Ishikawa (cell line): Measurements from ENCODE around the gene ZNF622.

Experiments
- CEBPB ChIP-seq: IDR thresholded peaks from 2 replicates; pipeline ENCODE4 v1.6.1; 2012
- CREB1 ChIP-seq: IDR thresholded peaks from 2 replicates; pipeline ENCODE4 v1.6.1; 2012; ENCODE audit warnings: low read depth
- EGR1 ChIP-seq: IDR thresholded peaks from 2 replicates; pipeline ENCODE4 v1.6.1; 2012
- EP300 ChIP-seq: IDR thresholded peaks from 2 replicates; pipeline ENCODE4 v1.6.1; 2012; ENCODE audit warnings: borderline replicate concordance
- FOXM1 ChIP-seq: IDR thresholded peaks from 2 replicates; pipeline ENCODE4 v1.6.1; 2012; ENCODE audit warnings: low read depth, borderline replicate concordance
- NFIC ChIP-seq: IDR thresholded peaks from 2 replicates; pipeline ENCODE4 v1.6.1; 2012
- RAD21 ChIP-seq: IDR thresholded peaks from 2 replicates; pipeline ENCODE4 v1.6.1; 2012; ENCODE audit warnings: low read depth
- TAF1 ChIP-seq: IDR thresholded peaks from 2 replicates; pipeline ENCODE4 v1.6.1; 2012; ENCODE audit warnings: low read depth, mild to moderate bottlenecking
- TCF12 ChIP-seq: IDR thresholded peaks from 2 replicates; pipeline ENCODE4 v1.6.1; 2012; ENCODE audit warnings: low read depth
- TEAD4 ChIP-seq: IDR thresholded peaks from 2 replicates; pipeline ENCODE4 v1.6.1; 2012
- YY1 ChIP-seq: IDR thresholded peaks from 2 replicates; pipeline ENCODE4 v1.6.1; 2012; ENCODE audit warnings: low read depth
- ZBTB7A ChIP-seq: IDR thresholded peaks from 2 replicates; pipeline ENCODE4 v1.6.1; 2012; ENCODE audit warnings: low read depth
- TF ChIP-seq, protein P1 (sequence below): IDR thresholded peaks from 2 replicates; pipeline ENCODE4 v1.6.1; 2012
- TF ChIP-seq, protein P2 (sequence below): IDR thresholded peaks from 2 replicates; pipeline ENCODE4 v1.6.1; 2012; ENCODE audit warnings: low read depth, mild to moderate bottlenecking
- TF ChIP-seq, protein P3 (sequence below): IDR thresholded peaks from 2 replicates; pipeline ENCODE4 v1.6.1; 2012

Gene ZNF622

GRCh38 chr5:16482891-16483290, 17.3 kb upstream of the ZNF622 start:
- TF ChIP-seq NFIC (no peak), RAD21 (no peak), TEAD4 (no peak), FOXM1 (no peak), CEBPB (no peak), TCF12 (no peak), EGR1 (no peak), ZBTB7A (no peak), YY1 (no peak), TAF1 (no peak), EP300 (no peak), CREB1 (no peak)
- TF ChIP-seq, protein P1, sequence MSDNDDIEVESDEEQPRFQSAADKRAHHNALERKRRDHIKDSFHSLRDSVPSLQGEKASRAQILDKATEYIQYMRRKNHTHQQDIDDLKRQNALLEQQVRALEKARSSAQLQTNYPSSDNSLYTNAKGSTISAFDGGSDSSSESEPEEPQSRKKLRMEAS = no peak
- TF ChIP-seq, protein P2, sequence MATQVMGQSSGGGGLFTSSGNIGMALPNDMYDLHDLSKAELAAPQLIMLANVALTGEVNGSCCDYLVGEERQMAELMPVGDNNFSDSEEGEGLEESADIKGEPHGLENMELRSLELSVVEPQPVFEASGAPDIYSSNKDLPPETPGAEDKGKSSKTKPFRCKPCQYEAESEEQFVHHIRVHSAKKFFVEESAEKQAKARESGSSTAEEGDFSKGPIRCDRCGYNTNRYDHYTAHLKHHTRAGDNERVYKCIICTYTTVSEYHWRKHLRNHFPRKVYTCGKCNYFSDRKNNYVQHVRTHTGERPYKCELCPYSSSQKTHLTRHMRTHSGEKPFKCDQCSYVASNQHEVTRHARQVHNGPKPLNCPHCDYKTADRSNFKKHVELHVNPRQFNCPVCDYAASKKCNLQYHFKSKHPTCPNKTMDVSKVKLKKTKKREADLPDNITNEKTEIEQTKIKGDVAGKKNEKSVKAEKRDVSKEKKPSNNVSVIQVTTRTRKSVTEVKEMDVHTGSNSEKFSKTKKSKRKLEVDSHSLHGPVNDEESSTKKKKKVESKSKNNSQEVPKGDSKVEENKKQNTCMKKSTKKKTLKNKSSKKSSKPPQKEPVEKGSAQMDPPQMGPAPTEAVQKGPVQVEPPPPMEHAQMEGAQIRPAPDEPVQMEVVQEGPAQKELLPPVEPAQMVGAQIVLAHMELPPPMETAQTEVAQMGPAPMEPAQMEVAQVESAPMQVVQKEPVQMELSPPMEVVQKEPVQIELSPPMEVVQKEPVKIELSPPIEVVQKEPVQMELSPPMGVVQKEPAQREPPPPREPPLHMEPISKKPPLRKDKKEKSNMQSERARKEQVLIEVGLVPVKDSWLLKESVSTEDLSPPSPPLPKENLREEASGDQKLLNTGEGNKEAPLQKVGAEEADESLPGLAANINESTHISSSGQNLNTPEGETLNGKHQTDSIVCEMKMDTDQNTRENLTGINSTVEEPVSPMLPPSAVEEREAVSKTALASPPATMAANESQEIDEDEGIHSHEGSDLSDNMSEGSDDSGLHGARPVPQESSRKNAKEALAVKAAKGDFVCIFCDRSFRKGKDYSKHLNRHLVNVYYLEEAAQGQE = no peak
- TF ChIP-seq, protein P3, sequence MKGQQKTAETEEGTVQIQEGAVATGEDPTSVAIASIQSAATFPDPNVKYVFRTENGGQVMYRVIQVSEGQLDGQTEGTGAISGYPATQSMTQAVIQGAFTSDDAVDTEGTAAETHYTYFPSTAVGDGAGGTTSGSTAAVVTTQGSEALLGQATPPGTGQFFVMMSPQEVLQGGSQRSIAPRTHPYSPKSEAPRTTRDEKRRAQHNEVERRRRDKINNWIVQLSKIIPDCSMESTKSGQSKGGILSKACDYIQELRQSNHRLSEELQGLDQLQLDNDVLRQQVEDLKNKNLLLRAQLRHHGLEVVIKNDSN = no peak

GRCh38 chr5:16480821-16481538, 15.4 kb upstream of the ZNF622 start:
- no peak for TF ChIP-seq EGR1
- no peak for TF ChIP-seq YY1
- no peak for TF ChIP-seq EP300
- no peak for TF ChIP-seq TCF12
- TF ChIP-seq NFIC = no peak
- no peak for TF ChIP-seq RAD21
- TF ChIP-seq, protein P1 = no peak
- TF ChIP-seq, protein P3 = no peak
- TF ChIP-seq, protein P2 = no peak
- no peak for TF ChIP-seq TAF1
- TF ChIP-seq ZBTB7A = no peak
- no peak for TF ChIP-seq FOXM1
- no peak for TF ChIP-seq CEBPB
- no peak for TF ChIP-seq TEAD4

GRCh38 chr5:16480144-16480543, 14.5 kb upstream of the ZNF622 start:
- TF ChIP-seq CEBPB (no peak), EP300 (no peak), RAD21 (no peak), FOXM1 (no peak), EGR1 (no peak), TAF1 (no peak), ZBTB7A (no peak), YY1 (no peak)
- TF ChIP-seq, protein P1 = no peak
- TF ChIP-seq, protein P3 = no peak
- TF ChIP-seq, protein P2 = no peak

DNA sequence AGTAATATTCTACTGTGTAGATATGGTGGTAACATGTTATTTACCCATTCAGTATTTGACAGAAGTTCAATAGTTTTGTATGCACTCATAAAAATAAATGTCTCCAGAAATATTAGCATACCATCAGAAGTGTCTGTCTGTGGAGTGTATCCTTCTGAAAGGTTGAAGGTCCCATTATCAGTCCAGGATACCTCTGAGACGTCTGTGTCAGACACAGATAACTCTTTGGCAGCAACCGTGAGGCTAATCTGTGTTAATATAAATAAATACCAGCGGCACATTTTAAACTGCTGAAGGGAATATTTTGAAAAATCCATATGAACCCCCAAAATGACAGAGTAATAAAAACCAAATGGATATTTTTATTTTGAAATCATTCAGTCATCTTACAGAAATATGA, 11.9 kb upstream of the ZNF622 start:
- TF ChIP-seq TCF12 = no peak
- TF ChIP-seq, protein P2 = no peak
- TF ChIP-seq EGR1 = no peak
